HG02678 (cell line): ENCODE data around the gene AMN.
"Not testable (repeated sequence)": the region's sequence is repeated elsewhere in the genome, so short reads cannot be mapped to it uniquely, and the experiment has no call there.

Experiments
- ATAC-seq: cut with Tn5 transposase; IDR thresholded peaks from one replicate; pipeline ENCODE4 v1.9.1; 2021; ENCODE audit warnings: mild to moderate bottlenecking, moderate library complexity; ENCODE audit not compliant: unreplicated experiment

Gene AMN

DNA sequence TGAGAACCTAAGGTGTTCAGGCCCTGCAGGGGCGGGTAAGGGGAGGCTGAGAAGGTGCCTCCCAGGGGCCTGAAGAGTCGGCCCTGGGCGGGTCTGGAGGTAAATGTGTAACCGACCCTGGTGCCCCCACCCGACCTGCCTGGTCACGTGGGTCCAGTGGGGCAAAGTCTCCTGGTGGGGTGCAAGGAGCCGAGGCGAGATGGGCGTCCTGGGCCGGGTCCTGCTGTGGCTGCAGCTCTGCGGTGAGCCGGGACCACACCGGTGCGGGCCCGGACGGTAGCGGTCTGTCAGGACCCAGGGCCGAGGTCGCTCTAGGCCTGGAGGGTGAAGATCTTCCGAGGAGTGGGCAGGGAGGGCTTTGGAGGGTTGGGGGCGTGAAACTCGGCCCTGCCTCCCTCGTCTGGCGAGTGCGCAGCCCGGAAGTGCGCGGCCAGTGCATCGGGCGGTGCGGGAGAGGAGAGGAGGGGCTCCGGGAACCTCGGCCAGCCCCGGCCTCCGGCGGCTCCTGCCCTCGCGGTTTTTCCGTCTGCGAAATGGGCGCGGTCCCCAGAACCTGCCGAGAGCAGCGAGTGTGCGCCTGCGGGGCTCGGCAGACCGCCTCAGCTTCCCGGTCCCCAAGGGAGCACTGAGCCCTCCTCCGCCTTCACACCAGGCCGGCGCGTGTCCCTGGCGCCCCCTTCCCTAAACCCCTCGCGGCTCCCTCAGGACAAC is at the start of gene AMN:
TSS of gene AMN (plus strand) at position 174 of the 711 bp plus-strand sequence. CDS start at position 200, 26 bp downstream.
- no peak for ATAC-seq

DNA sequence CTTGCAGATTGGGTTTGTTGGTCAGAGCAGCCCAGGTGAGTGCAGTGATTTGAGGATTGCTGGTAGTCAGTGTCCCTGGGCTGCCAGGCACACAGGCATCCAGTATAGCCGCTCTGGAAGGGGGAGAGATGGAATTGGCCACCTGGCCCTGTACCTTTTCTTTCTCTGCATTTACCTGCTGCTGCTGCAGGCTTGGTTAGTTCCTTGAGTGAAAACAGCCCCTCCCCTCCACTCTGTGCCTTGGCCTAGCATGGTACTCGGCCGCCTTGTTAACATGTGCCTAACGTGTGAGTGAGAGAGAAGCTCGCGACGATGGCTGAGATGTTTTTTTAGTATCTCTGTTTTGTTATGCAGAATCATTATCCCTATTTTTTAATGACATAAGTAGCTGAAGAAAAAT is 49.3 kb upstream of the AMN start:
- no peak for ATAC-seq

- ATAC-seq, result no peak
Observed at GRCh38 chr14:102873546-102874061, 48.9 kb upstream of the AMN start.

DNA sequence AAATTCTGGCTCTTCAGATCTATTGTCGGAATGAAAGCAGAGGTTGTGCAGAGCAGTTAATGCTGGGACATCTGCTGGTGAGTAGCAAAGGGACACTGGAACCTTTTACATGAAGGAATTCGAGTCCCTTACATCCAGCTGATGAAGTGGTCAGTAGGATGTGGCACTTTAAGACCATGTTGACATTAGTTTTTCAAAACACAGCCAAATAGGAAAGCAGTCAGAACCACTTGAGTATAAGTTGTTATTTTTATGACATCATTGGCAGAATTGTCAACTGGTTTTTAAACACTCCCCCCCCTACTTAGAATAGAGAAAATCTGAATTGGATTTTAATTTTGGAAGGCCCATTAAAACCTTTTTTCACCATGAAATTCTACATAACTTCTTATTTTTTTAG is 46.8 kb upstream of the AMN start:
- no peak for ATAC-seq

- not testable (repeated sequence) for ATAC-seq
Observed at GRCh38 chr14:102877511-102877910, 45.0 kb upstream of the AMN start.

DNA sequence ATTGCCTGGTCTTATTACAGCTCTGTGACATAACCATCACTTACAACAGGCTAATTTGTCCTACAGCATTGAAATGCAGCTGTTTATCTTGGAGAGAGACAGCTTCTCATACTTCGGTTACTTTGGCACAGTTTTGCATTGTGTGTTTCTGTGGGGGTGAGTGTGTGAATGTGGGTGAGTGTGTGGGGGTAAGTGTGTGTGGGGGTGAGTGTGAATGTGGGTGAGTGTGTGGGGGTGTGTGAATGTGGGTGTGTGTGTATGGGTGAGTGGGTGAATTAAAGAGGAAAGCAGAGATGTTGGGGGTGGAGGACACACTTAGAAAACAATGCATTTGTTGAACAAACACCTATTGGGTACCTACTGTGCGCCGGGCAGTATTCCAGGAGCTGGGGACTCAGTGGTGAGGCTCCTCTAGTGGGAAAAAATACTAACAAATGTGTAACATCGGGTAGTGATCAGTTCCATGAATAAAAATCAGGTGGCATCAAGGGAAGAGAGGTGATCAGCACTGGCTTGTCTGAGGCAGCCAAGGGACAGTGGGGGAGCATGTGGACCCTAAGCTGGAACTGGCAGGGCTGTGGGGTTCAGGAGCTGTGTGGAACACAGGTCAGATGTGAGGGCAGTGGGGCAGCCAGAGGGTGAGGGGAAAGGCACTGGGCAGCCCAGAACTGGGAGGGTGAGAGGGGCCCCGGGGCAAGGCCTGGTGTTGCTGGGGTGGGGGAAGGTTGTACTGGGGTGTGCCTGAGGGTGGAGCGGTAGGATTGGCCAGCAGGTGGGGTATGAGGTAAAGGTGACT is 44.1 kb upstream of the AMN start:
- no peak for ATAC-seq

- ATAC-seq, result no peak
Observed at GRCh38 chr14:102878970-102879460, 43.4 kb upstream of the AMN start.

DNA sequence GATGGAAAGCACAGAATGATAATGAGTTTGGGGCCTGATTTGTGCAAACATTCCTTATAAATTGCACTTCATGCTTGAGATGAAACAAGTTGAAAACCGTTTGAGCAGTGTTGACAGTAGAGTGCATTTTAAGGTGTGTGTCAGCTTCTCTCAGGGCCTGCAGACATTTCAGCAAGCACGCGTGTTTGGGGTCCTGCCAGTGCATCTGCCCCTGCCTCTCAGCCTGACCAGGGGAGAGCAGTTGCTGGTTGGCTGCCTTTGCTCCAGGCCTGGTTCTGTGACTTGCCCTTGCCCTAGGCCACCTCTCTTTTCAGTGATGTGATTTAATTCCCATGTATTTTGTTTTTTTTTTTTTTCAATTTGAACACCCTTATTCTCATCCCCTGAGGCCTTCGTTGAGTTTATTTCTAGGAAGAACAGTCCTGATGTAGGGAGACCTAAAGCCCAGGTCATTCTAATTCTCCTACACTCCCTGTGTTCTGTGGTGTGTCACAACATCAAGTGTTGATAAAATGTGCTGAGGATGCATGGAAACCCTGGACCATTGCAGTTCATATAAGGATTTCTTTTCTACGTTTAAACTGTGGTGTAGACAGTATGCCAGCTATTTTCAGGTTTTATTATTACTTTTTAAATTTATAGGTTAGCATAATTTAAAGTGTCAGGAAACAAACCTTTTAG is 40.1 kb upstream of the AMN start:
- ATAC-seq, result no peak

- ATAC-seq, result no peak
Observed at GRCh38 chr14:102883089-102883541, 39.3 kb upstream of the AMN start.

- ATAC-seq, result no peak
Observed at GRCh38 chr14:102883554-102883953, 38.9 kb upstream of the AMN start.

DNA sequence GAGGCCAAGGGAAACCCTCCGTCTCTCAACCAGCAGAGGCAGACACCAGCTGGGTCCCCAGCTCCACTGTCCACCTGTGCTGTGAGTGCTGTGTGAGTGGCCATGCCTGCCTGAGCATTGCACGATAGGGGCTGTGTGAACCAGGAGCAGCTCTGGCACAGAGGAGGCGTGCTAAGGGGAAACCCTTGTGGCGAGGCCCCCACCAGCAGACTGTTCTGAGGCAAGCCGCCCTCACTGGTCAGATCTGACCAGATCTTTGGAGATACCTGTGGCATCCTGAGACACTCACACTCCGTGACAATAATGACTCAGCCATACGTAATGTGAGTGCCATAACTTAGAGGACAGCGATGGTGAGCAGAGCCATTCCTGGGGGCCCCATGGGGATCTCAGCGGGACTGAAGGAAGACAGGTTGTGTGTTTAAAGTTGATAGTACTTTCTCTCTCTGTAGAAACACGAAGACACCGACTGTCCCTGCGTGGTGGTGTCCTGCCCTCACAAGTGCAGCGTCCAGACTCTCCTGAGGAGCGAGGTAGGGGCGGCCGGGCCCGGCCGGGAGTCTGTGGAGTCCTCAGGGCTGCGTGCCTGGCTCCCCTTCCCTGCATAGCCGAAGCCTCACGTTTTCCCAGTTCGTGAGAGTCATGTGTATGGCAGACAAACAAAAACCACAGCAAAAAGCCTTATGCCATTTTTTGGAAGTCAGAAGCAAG is 36.6 kb upstream of the AMN start:
- ATAC-seq, result no peak

GRCh38 chr14:102888748-102889147 is 33.7 kb upstream of the AMN start:
- no peak for ATAC-seq

- ATAC-seq, result no peak
Observed at GRCh38 chr14:102889615-102890014, 32.8 kb upstream of the AMN start.

- no peak for ATAC-seq
Observed at GRCh38 chr14:102891111-102891510, 31.4 kb upstream of the AMN start.

GRCh38 chr14:102891556-102891955 is 30.9 kb upstream of the AMN start:
- no peak for ATAC-seq

- ATAC-seq, result no peak
Observed at GRCh38 chr14:102892651-102893050, 29.8 kb upstream of the AMN start.

DNA sequence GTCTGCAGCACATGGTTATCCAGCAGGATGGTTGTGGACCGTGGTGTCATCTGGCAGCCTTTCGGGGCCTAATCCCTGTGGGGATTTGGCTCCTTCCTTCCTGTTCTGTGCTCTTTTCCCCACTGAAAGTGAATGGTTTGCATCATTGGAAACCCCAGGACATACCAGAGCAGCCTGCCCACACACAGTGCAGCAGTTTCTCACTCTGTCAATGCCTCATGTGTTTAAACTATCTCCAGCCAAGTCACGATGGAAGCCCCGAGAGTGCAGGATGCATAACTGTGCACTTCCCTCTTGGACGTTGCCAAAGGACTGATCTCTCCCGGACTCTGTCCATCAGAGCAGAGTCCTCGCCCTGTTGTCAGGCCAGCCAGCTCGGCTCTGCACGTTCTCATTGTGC is 29.0 kb upstream of the AMN start:
- no peak for ATAC-seq

GRCh38 chr14:102896735-102897134 is 25.7 kb upstream of the AMN start:
- ATAC-seq, result not testable (repeated sequence)

GRCh38 chr14:102897299-102898027 is 25.0 kb upstream of the AMN start:
- no peak for ATAC-seq

DNA sequence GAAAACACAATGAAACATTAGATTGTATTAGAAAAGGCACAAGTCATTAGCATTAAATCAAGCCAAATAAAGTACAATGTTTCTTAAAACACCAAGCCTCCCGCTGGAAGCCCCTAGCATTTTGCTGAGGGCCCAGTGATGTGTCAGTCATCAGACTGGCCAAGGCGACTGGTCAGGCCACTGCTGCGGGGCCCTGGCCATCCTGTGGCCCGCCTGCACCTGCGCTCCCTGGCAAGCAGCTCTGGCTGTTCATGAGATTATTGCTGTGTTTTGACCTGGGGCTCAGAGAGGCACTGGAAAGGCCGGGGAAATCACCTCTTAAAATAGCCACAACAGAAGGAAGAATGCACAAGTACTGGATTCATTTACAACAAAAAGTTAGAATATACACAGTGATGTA is 24.2 kb upstream of the AMN start:
- no peak for ATAC-seq
